GM23338 (cell line): ENCODE results near the gene NKAPD1. TPM values are rescaled to one million over a fixed set of nuclear protein-coding genes. Genes with fewer than 3 reads are reported as not detected.

Experiments
- ATAC-seq: fragments of 200-7000 bp; cut with Tn5 transposase; 3 replicates; pipeline ENCODE4 v1.9.1; 2020
- DNase-seq: peaks from one replicate; pipeline ENCODE4 v3.0.0-alpha.2; 2015; ENCODE audit warnings: low spot score
- H2AFZ ChIP-seq: fragments of 200-600 bp; sonication (generic); 2 replicates; pipeline ENCODE4 v1.8.0; 2016; ENCODE audit warnings: antibody characterized with exemption, mild to moderate bottlenecking, moderate library complexity
- H3F3A ChIP-seq: fragments of 200-600 bp; sonication (generic); replicated peaks from 2 replicates; pipeline ENCODE4 v1.8.0; 2017; ENCODE audit warnings: antibody characterized with exemption, mixed run types, low read depth
- H3K27ac ChIP-seq: fragments of 200-600 bp; sonication (generic); 2 replicates; pipeline ENCODE4 v1.6.1; 2016; ENCODE audit warnings: low read depth
- H3K27me3 ChIP-seq: fragments of 200-600 bp; sonication (generic); 2 replicates; pipeline ENCODE4 v1.8.0; 2016; ENCODE audit warnings: mild to moderate bottlenecking, mixed run types, moderate library complexity; ENCODE audit not compliant: insufficient read depth
- H3K36me3 ChIP-seq: fragments of 200-600 bp; sonication (generic); 2 replicates; pipeline ENCODE4 v1.8.0; 2016; ENCODE audit warnings: mild to moderate bottlenecking; ENCODE audit not compliant: insufficient read depth
- H3K4me1 ChIP-seq: fragments of 200-600 bp; sonication (generic); 2 replicates; pipeline ENCODE4 v1.8.0; 2016; ENCODE audit warnings: mild to moderate bottlenecking, moderate library complexity; ENCODE audit not compliant: insufficient read depth
- H3K4me2 ChIP-seq: fragments of 200-600 bp; sonication (generic); 2 replicates; pipeline ENCODE4 v1.7.1; 2017; ENCODE audit warnings: mixed run types
- H3K4me3 ChIP-seq: fragments of 200-600 bp; sonication (generic); 2 replicates; pipeline ENCODE4 v1.6.1; 2016; ENCODE audit warnings: mixed run types
- H3K79me2 ChIP-seq: fragments of 200-600 bp; sonication (generic); replicated peaks from 2 replicates; pipeline ENCODE4 v1.8.0; 2017; ENCODE audit warnings: mild to moderate bottlenecking; ENCODE audit not compliant: insufficient read depth
- H3K9me2 ChIP-seq: fragments of 200-600 bp; sonication (generic); 2 replicates; pipeline ENCODE4 v1.8.0; 2017; ENCODE audit not compliant: insufficient read depth
- H4K20me1 ChIP-seq: fragments of 200-600 bp; sonication (generic); replicated peaks from 2 replicates; pipeline ENCODE4 v1.8.0; 2017; ENCODE audit warnings: mild to moderate bottlenecking; ENCODE audit not compliant: insufficient read depth
- H3K27ac Mint-ChIP-seq: 2 replicates; pipeline ENCODE4 v1.8.0; 2020; ENCODE audit warnings: inconsistent platforms, mild to moderate bottlenecking, moderate library complexity, mixed read lengths
- H3K27me3 Mint-ChIP-seq: 3 replicates; pipeline ENCODE4 v1.8.0; 2022; ENCODE audit warnings: low read depth, mild to moderate bottlenecking, moderate library complexity, mixed read lengths, inconsistent platforms; ENCODE audit not compliant: insufficient read depth, poor library complexity
- H3K36me3 Mint-ChIP-seq: 3 replicates; pipeline ENCODE4 v1.8.0; 2021; ENCODE audit warnings: low read depth, mild to moderate bottlenecking, inconsistent platforms, moderate library complexity, mixed read lengths
- H3K4me1 Mint-ChIP-seq: 3 replicates; pipeline ENCODE4 v1.8.0; 2020; ENCODE audit warnings: mild to moderate bottlenecking, inconsistent platforms, mixed read lengths
- H3K4me3 Mint-ChIP-seq: 3 replicates; pipeline ENCODE4 v1.8.0; 2021; ENCODE audit warnings: moderate library complexity, mild to moderate bottlenecking, inconsistent platforms, mixed read lengths
- H3K9me3 Mint-ChIP-seq: 3 replicates; pipeline ENCODE4 v1.8.0; 2020; ENCODE audit warnings: moderate library complexity, mild to moderate bottlenecking, inconsistent platforms, mixed read lengths
- CREB1 ChIP-seq: fragments of 250-450 bp; sonication (Bioruptor Pico); IDR thresholded peaks from 2 replicates; pipeline ENCODE4 v1.5.0; 2020; ENCODE audit warnings: low read depth, mild to moderate bottlenecking, moderate library complexity
- ETS1 ChIP-seq: IDR thresholded peaks from 2 replicates; pipeline ENCODE4 v1.6.1; 2016; ENCODE audit warnings: antibody characterized with exemption
- EZH2phosphoT487 ChIP-seq: fragments of 200-600 bp; sonication (generic); IDR thresholded peaks from one replicate; pipeline ENCODE4 v1.8.1; 2018; ENCODE audit warnings: antibody characterized with exemption; ENCODE audit not compliant: unreplicated experiment
- JUNB ChIP-seq: IDR thresholded peaks from one replicate; pipeline ENCODE4 v1.6.1; 2016; ENCODE audit warnings: antibody characterized with exemption; ENCODE audit not compliant: unreplicated experiment
- NANOG ChIP-seq: IDR thresholded peaks from 2 replicates; pipeline ENCODE4 v1.6.1; 2016; ENCODE audit warnings: antibody characterized with exemption, borderline replicate concordance
- REST ChIP-seq: IDR thresholded peaks from one replicate; pipeline ENCODE4 v1.6.1; 2018; ENCODE audit warnings: antibody characterized with exemption; ENCODE audit not compliant: unreplicated experiment
- STAT1 ChIP-seq: IDR thresholded peaks from one replicate; pipeline ENCODE4 v1.6.1; 2016; ENCODE audit warnings: antibody characterized with exemption; ENCODE audit not compliant: unreplicated experiment
- ZNF114 ChIP-seq: fragments of 250-450 bp; sonication (Bioruptor Pico); IDR thresholded peaks from 2 replicates; pipeline ENCODE4 v1.5.0; 2020; ENCODE audit warnings: mild to moderate bottlenecking, moderate library complexity
- polyA plus RNA-seq: library from polyadenylated mRNA; unstranded; fragments of >200 nt; fragmentation: Nextera tagmentation; extraction: Ambion mirVana; gene quantifications from 2 replicates; pipeline ENCODE4 v1.2.1, GENCODE V29; 2016
- total RNA-seq: library from RNA; depleted of rRNA; stranded (reverse); fragments of >200 nt; shearing (Covaris generic); gene quantifications from 2 replicates; pipeline ENCODE4 v1.2.3, GENCODE V29; 2014
- TF ChIP-seq, protein P1 (sequence below): fragments of 250-450 bp; sonication (Bioruptor Pico); IDR thresholded peaks from 2 replicates; pipeline ENCODE4 v1.5.0; 2020; ENCODE audit warnings: mild to moderate bottlenecking, moderate library complexity
- TF ChIP-seq, protein P2 (sequence below), 2 experiments: fragments of 200-600 bp in 1 of 2; sonication (generic) in 1 of 2; conservative IDR thresholded peaks; 2 replicates each; pipeline versions ENCODE4 v1.5.1 to v1.6.1; 2016 to 2017; ENCODE audit warnings: antibody characterized with exemption in 2 of 2, low read depth in 2 of 2, mild to moderate bottlenecking in 2 of 2, moderate library complexity in 1 of 2

The NKAPD1 gene
- total and polyA plus RNA-seq, 2 experiments from 2014 or later = 14.6 to 40.6 TPM

DNA sequence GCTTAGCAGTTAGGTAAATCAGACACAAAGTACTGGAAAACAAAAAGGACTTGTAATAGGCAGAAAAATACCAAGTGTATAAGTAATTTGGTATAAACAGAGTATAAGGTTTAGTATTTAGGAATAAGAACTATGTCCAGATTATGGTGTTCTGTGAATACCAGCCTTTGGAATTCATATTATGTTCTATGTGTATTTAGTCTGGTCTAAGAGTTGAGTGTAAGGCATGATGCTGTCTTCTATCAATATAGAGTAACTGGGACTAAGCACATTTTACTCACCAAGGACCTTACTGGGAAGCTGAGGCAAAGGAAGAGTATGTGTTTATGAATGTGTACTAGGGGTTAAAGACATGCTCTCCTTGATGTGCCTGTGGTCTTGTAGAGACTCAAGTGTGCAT lies 22.1 kb downstream of the NKAPD1 start (continued):
- TF ChIP-seq, protein P1, sequence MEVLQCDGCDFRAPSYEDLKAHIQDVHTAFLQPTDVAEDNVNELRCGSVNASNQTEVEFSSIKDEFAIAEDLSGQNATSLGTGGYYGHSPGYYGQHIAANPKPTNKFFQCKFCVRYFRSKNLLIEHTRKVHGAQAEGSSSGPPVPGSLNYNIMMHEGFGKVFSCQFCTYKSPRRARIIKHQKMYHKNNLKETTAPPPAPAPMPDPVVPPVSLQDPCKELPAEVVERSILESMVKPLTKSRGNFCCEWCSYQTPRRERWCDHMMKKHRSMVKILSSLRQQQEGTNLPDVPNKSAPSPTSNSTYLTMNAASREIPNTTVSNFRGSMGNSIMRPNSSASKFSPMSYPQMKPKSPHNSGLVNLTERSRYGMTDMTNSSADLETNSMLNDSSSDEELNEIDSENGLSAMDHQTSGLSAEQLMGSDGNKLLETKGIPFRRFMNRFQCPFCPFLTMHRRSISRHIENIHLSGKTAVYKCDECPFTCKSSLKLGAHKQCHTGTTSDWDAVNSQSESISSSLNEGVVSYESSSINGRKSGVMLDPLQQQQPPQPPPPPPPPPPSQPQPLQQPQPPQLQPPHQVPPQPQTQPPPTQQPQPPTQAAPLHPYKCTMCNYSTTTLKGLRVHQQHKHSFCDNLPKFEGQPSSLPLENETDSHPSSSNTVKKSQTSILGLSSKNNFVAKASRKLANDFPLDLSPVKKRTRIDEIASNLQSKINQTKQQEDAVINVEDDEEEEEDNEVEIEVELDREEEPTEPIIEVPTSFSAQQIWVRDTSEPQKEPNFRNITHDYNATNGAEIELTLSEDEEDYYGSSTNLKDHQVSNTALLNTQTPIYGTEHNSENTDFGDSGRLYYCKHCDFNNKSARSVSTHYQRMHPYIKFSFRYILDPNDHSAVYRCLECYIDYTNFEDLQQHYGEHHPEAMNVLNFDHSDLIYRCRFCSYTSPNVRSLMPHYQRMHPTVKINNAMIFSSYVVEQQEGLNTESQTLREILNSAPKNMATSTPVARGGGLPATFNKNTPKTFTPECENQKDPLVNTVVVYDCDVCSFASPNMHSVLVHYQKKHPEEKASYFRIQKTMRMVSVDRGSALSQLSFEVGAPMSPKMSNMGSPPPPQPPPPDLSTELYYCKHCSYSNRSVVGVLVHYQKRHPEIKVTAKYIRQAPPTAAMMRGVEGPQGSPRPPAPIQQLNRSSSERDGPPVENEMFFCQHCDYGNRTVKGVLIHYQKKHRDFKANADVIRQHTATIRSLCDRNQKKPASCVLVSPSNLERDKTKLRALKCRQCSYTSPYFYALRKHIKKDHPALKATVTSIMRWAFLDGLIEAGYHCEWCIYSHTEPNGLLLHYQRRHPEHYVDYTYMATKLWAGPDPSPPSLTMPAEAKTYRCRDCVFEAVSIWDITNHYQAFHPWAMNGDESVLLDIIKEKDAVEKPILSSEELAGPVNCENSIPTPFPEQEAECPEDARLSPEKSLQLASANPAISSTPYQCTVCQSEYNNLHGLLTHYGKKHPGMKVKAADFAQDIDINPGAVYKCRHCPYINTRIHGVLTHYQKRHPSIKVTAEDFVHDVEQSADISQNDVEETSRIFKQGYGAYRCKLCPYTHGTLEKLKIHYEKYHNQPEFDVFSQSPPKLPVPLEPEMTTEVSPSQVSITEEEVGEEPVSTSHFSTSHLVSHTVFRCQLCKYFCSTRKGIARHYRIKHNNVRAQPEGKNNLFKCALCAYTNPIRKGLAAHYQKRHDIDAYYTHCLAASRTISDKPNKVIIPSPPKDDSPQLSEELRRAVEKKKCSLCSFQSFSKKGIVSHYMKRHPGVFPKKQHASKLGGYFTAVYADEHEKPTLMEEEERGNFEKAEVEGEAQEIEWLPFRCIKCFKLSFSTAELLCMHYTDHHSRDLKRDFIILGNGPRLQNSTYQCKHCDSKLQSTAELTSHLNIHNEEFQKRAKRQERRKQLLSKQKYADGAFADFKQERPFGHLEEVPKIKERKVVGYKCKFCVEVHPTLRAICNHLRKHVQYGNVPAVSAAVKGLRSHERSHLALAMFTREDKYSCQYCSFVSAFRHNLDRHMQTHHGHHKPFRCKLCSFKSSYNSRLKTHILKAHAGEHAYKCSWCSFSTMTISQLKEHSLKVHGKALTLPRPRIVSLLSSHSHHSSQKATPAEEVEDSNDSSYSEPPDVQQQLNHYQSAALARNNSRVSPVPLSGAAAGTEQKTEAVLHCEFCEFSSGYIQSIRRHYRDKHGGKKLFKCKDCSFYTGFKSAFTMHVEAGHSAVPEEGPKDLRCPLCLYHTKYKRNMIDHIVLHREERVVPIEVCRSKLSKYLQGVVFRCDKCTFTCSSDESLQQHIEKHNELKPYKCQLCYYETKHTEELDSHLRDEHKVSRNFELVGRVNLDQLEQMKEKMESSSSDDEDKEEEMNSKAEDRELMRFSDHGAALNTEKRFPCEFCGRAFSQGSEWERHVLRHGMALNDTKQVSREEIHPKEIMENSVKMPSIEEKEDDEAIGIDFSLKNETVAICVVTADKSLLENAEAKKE (CRISPR knock-in tag) = no peak
- no peak for TF ChIP-seq EZH2phosphoT487

GRCh38 chr11:112097734-112098528 lies 23.8 kb downstream of the NKAPD1 start:
- no peaks in the 10 kb centered on the region for H3K4me1 Mint-ChIP-seq
- Histone ChIP-seq H3K27ac (no peak overlapping the region), H3K9me2 (no peaks in the 10 kb centered on the region), H3K36me3 (peaks cover 13% of the 10 kb centered on the region; the same call in 1 of the 2 replicates), H2AFZ (no peak overlapping the region), H3K4me3 (no peak overlapping the region), H3K27me3 (no peaks in the 10 kb centered on the region), H3K4me1 (no peaks in the 10 kb centered on the region), H3K4me2 (no peak overlapping the region), H4K20me1 (no peaks in the 10 kb centered on the region; the same call in 1 of the 2 replicates), H3K79me2 (no peaks in the 10 kb centered on the region), H3F3A (no peaks in the 10 kb centered on the region)
- H3K4me3 Mint-ChIP-seq = no peak overlapping the region
- peaks cover 13% of the 10 kb centered on the region for H3K36me3 Mint-ChIP-seq
- DNase-seq = no peak
- no peak for ATAC-seq
- peaks cover 2% of the 10 kb centered on the region for H3K27me3 Mint-ChIP-seq
- no peak overlapping the region for H3K27ac Mint-ChIP-seq
- TF ChIP-seq REST (no peak), NANOG (no peak), CREB1 (CRISPR knock-in tag) (no peak), STAT1 (no peak), EZH2phosphoT487 (no peak), ZNF114 (no peak), JUNB (no peak), ETS1 (no peak)
- TF ChIP-seq, protein P2, sequence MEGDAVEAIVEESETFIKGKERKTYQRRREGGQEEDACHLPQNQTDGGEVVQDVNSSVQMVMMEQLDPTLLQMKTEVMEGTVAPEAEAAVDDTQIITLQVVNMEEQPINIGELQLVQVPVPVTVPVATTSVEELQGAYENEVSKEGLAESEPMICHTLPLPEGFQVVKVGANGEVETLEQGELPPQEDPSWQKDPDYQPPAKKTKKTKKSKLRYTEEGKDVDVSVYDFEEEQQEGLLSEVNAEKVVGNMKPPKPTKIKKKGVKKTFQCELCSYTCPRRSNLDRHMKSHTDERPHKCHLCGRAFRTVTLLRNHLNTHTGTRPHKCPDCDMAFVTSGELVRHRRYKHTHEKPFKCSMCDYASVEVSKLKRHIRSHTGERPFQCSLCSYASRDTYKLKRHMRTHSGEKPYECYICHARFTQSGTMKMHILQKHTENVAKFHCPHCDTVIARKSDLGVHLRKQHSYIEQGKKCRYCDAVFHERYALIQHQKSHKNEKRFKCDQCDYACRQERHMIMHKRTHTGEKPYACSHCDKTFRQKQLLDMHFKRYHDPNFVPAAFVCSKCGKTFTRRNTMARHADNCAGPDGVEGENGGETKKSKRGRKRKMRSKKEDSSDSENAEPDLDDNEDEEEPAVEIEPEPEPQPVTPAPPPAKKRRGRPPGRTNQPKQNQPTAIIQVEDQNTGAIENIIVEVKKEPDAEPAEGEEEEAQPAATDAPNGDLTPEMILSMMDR (conservative IDR thresholded peaks at IDR 0.05; ENCODE audit: low read depth in 2 of 2) = no peak
- no peaks in the 10 kb centered on the region; the same call in 2 of the 3 replicates for H3K9me3 Mint-ChIP-seq
